Stimulated activated CD4-positive, alpha-beta T cell treated with anti-CD3 and anti-CD28 coated beads, Interleukin-12 subunit alpha, Interleukin-12 subunit beta, amount 100 ng/mL, for 4 hours (primary cell): ENCODE results near the gene MAML3.

Experiments
- DNase-seq: peaks from one replicate; pipeline ENCODE4 v3.0.0-alpha.2; 2020

The MAML3 gene

DNA sequence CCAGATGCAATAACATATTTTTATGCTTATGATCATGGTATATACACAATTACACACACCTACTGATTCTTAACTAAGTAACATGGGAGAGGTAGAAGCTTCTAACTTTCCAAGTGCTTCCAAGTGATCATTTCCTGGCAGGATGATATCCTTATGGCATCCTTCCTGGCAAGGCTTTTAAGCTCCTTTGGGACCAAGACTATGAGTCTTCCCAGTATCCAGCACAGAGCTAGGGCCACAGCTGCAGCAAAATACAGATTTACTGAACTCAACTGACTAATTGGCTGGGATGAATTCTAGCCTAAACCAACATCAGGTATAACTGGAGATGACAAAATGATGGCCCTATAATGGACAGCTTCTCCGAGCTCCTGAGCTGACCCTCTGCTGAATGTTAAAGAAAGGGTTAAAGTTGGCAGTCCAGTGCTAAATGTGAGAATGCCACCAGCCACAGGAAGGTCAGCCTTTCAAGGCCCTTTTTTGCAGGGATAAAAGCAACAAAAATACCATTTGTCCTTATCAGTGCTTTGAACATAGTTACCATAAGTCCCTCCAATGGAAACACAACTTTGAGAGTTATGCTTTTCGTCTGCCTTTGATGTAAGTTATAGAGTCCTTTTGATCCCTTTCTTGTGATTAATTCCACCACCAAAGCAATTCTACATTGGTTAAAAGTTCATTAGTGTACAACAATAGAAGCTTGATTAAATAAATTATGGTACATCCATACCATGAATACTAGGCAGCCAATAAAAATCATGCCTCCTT, 415.0 kb downstream of the MAML3 start:
- no peak for DNase-seq

DNA sequence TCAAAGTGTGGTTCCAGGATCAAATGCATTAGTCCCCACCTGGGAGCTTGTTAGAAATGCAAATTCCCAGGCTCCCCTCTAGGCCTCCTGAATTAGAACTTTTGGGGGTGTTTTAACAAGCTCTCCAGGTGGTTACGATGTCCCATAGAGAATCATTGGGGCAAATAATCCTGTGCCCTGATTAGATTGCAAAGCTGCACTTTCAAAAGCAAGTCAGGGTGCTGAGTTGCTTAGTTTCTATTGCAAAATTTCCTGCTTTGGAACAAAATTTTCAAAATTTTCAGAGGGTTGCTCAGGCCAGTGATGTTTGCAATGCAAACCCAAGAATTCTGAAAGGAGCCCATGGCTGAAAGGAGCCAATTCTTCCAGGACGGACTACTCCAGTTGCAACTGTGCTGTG, 417.3 kb downstream of the MAML3 start:
- DNase-seq = no peak

DNA sequence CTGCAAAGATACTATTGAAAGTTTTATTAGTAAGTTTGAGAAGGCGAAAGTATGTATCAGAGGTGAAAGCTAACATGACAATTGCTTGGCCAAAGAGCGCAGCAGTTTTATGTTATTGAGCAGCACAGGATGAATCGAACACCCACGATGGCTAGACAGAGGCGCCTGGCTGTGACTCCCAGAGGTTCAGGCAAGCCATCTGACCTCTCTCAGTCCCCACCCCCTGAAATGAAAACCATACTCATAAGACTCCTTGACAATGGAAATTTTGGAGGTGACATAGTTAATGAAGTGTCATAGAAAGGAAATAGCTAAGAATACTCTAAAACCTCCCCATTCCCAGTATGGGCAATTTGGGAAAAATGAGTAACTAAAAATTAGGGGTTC, 417.7 kb downstream of the MAML3 start:
- no peak for DNase-seq

DNA sequence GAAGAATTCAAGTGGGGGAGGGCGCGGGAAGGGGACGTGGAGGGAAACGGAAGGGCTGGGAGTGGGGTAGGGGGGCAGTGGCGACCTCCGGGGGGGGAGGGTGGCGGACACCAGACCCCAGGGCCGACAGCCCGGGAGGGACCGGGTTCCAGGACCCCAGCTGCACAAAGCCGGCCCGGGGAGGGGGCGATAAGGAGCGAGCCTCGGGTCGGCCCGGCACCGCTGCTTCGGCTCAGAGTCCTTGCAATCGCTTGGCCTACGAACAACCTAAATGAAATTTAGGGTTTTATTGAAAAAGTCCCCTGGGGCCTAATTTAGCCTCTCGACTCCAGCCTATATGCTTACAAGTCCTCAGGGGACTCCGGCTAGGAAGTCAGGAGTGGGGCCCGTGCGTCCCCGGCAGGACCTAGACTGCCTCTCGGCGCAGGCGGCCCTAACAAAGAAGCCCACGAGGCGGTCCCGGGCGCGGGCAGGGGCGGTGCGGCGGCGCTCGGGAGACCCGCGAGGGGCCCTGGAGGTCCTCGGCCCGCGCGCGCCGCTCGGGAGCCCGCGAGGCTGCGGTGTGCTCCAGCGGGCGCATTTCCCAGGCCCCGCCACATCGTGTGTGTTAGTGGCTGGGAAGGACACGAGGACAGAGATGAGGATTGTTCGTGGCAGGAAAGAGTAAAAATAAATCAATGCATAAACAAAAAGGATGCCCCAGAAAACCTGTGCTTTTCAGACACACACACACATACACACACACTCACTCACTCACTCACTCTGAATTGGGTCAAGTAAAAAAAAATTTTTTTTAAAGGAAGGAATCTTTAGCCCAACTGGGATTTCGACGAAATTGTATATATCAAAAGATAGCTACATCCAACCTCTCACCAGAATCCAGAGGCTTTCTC, 418.4 kb downstream of the MAML3 start:
- DNase-seq = peak; percentile 12

DNA sequence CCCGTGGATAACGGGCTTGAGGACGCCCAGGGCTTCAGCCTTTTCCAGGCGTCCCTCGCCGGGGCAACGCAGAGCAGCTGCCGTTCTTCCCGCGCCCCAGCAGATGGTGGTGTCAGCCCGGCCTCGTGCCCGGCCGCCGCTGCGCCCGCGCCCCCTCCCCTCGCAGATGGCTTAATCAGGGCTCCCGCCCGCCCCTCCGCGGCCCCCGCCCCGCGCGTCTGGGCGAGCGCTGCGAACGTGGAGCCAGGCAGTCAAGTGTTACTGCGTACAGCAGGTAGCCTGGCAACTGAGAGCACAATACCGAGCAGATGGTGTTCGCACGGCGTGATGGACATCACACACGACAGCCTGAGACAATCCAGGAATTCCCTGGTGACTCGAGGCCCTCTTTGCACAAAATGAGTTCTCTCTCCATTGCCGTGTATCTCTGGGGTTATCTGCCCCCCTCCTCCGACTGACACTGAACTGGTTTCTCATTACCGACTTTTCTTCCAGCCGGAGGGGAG, 419.1 kb downstream of the MAML3 start:
- DNase-seq = peak; percentile 54

DNA sequence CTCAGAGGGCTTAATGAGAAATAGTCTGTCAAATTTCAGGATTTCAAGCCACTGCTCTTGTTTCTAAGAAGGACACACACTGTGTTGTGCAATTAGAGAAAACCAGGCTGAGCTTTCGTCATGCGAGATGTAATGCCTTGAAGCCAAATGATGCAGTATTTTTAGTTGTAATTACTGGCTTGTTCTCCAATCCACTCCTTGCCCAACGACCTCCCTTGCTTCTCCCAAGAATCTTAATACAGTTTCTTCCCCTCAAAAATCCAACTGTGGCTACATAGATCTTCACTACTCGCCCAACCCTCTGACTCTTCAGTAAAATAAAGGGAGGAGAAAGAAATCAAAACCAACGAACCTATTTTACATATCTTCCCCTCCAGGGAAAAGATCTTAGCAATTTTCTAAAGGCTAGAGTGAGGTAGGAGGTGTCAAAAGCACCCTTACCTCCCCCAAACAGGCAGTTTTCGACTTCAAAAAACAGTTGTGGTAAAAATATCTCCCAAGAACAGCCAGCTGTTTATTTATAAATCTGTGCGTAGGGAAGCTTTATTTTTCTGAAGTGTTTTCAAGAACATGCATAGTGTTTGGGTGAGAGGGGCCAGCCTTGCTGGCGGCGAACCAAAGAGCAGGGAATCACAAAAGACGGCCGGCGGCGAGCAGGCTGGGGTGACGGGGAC, 419.6 kb downstream of the MAML3 start:
- DNase-seq = no peak

DNA sequence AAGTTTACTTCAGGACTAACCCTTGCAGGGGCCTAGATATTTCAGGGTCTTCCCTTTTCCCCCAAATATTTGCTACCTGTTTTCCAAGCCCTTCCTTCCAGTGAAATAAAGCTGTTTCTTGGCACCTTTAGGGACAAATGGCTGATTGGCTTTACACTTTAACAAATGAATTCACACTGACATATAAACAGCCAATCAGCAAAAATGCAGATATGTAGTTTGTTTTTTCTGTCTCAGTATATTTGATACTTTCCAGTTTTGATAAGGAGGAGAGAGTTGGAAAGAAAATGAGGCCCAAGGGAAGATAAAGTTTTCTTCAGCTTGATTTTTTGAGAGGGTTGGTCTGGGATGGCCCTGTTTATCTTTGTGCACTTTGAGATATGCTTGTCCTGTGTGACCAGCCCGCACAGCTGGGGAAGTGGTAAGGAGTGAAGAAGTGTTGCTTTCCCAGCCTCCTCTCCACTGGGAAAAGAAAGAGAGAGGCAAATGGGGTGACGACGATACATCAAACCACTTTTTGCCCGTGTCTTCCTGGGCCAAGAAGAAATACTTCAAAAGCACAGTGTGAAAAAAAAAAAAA, 420.9 kb downstream of the MAML3 start:
- DNase-seq = no peak

DNA sequence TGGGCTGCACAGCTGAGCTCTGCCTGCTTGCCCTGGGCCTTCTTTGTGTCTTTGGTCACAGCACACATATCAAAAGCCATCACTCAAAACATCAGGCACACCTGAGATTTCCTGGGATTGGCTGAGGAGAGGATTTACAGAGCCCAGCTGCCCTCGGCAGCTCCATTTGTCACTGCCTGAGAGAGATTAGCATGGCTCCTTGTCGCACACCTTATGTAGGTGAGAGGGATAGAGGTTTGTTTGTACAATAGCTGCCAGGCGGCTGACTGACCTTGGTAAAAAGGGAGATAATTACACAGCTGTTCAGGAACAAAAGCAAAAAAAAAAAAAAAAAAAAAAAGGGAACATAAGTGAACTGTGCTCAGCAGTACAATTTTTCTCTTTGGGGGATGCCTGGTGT, 425.1 kb downstream of the MAML3 start:
- DNase-seq = no peak

DNA sequence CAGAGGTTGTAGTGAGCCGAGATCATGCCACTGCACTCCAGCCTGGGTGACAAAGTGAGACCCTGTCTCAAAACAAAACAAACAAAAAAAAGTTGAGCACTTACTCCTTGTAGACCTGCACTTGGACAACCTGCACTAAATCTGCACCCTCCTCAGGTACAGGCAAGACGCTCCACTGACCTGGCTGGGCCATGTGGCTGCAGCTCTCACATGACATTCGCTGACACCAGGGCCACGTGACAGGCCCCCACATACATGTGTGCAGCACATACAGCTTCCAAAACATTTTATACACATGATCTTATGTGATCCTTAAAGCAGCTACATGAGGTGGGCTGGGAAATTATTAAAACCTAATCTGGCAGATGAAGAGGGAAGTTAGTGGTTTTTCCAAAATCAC, 425.8 kb downstream of the MAML3 start:
- DNase-seq = no peak

DNA sequence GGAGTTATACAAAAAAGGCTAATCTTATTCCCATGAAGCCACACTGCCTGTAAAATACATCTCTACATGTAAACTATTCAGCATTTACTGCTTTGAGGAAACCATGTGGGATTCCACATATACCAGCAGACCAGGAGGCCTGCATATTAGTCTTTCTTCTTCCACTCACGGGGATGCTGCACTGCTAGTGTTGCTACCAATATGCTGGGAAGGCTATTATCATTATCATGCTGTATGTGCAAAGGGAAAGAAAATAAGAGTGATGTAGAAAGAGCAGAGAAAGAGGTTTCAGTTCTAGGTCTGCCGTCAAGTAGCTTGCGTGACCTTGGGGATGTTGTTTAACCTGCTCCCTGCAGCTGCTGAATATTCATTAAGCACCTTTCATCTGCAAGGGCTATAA, 427.4 kb downstream of the MAML3 start:
- DNase-seq = no peak

DNA sequence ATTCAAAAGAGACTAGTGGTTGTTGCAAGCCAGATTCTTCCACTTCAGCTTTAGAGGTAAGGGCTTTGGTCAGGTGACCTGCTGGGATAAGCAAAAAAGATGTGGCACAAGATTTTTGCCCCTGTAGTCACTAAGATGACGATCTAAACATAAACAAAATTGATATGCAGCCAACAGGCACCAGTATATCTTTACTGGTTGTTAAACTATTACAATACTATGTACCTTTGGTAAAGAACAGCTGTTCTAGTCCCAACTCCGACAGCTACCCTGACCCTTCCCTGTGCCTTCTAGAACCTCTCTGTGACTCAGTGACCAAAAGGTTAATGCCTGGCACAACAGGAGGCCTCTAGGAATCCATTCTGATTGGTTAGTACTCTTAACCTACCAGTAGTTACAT, 428.7 kb downstream of the MAML3 start:
- no peak for DNase-seq

DNA sequence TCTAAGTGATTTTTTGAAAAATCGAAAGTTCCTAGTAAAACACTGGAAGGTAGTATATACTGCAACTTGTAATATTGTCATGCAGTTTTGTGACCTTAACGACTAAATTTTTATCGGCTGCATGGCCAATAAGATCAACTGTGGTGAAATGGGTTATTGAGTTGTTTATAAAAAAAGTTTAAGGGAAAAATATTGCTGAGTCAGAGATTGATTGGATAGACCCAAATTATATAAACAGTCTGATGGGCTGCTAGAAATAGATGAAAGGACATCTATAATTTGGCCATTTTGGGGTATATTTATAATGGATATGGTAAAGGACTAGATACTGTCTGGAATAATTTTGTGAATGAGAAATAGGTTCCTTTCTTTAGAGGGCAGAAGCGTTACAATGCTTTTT, 432.2 kb downstream of the MAML3 start:
- DNase-seq = no peak

DNA sequence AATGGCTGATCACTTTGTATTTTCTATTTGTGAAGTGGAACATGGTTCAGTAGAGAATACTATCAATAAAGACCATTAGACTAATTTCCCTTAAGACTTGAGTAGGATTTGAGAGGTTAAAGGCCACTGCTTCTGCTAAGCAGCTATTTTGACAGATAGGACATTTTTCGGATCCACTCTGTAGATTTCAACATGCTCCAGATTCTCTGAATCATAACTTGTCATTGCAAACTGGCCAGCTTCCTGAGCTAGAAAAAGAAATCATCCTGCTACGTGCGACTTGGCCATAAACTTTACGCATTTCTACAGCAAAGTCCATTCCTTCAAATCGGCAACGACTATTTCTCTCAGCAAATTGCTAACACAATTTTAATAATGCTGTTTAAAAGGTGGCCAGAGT, 433.2 kb downstream of the MAML3 start:
- DNase-seq = no peak

DNA sequence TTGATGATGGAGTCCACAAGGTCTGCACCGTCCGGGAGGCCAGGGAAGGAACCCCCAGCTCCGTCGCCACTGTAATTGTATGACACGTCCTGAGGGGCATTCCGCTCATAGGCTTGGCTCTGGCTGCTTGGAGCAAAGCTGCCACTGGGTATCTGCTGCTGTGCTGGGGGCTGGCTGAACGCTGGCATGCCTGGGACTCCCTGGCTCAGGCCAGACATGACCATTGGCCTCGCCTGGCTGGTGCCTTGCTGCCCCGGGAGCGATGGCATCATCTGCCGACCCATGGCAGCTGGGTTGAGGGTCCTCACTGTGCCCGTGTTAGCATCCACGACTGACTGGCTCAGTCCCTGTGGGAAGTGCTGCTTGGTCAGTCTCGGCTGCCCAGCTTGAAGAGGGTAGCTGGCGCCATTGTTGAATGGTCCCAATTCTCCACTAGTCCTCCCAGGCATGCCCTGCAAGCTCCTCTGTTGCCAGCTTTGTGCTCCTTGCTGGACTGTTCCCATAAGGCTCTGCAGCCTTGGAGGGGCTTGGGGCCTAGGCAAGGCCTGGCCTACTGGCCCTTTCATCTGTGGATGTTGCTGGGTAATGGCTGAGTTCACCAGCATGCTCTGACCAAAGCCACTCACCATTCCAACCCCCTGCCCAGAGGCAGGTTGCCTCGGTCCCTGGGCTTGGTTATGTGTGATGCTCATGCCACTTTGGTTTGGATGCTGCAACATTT, 434.4 kb downstream of the MAML3 start:
- DNase-seq = no peak

DNA sequence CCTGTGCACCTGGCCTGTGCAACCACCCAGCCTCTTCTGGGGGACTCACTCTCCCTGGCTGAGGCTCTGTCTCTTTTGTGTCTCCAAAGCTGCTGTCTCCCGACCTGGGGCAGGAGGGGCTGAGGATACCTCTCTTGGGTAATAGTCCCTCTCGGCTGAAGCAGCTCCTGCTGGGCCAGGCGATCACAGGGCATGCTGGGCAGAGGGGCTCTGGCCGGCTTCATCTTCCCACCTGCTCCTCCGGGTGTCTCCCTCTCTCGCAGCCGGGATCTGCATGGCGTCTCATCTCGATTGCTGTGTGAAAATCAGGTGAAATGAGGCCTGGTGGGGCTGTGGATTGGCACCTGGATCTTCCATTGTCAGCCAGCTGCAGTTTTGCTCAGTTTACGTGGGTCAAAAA, 435.2 kb downstream of the MAML3 start:
- DNase-seq = no peak

DNA sequence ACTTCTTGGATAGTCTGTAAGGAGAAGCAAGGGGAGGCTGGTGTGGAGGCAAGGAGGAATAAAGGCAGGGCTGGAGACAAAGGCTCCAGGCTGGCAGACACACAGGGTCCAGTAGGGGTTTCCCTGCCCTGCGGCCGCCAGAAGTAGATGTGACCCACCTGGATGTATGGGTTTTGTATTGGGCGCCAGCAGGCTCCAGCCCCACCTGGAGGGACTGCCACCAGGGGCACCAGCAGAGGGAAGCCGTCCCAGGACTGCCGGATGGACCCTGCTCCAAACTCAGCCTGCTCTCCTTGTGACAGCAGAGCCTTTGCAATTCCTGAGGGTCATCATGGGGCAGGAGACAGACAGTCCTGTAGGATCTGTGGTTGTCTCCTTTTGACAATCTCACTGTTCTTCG, 435.6 kb downstream of the MAML3 start:
- DNase-seq = no peak

DNA sequence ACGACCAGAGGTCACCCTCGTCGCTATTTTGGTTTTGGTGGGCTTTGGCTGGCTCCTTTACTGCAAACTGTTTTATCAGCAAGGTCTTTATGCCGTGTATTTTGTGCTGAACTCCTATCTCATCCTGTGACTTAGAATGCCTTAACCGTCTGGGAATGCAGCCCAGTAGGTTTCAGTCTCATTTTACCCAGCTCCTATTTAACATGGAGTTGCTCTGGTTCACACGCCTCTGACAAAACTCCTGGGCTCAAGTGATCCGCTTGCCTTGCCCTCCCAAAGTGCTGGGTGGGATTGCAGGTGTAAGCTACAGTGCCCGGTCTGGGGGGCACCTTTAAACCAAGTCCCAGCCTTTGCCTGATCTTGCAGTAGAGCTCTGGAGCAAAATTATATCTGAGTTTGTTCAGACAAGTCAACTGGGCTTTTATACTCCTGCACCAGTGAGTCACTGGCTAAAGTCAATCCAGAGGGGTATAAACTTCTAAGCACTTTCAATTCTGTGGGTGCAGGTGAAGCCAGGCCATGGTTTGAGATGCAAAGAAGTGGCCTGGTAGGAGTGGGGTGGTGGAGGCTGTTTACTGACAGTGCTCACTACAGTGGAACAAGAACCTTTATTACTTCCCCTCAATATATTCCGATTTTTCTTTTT, 438.1 kb downstream of the MAML3 start:
- no peak for DNase-seq

DNA sequence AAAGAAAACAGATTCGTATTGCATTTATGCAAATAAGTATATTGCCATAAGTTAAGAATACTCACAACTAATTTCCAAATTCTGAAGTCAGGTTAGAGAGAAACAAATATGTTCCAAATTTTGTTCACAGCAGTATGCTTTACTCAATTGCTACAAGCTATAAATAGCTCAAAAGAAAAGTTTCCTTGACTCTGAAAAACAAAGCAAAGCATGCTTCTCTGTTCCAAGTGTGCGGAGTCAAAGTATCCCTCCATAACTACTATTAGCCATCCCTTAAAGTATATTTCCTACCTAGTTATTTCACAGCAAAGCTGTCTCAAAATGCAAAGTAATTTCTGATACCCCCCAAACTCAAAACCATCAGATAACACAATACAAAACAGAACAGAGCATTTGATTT, 441.1 kb downstream of the MAML3 start:
- no peak for DNase-seq

DNA sequence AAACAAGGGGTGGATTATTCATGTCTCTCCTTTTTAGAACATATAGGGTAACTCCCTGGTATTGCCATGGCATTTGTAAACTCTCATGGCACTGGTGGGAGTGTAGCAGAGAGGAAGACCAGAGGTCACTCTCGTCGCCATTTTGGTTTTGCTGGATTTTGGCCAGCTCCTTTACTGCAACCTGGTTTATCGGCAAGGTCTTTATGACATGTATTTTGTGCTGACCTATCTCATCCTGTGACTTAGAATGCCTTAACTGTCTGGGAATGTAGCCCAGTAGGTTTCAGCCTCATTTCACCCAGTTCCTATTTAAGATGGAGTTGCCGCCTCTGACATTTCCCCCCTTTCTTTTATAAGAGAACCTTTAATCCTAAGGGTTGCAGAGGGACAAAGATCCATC, 442.5 kb downstream of the MAML3 start:
- no peak for DNase-seq

DNA sequence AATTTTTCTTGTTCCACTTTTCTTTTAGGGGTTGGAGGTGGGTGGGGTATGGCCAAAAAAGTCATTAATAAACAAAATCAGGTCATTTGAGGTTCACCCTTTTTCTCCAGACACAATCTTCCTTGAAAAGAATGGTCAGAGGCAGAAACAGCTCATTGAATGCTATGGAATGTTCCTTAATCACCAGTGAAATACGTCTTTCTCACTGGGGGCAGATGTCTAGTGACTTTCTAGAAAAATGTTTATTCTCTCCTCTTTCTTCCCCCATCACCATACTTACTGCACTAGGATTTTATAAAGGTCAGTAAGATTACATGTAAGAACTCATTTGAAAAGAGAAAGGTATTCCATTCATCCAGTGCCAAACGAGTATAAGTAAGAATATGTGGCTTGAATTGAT, 443.9 kb downstream of the MAML3 start:
- no peak for DNase-seq

DNA sequence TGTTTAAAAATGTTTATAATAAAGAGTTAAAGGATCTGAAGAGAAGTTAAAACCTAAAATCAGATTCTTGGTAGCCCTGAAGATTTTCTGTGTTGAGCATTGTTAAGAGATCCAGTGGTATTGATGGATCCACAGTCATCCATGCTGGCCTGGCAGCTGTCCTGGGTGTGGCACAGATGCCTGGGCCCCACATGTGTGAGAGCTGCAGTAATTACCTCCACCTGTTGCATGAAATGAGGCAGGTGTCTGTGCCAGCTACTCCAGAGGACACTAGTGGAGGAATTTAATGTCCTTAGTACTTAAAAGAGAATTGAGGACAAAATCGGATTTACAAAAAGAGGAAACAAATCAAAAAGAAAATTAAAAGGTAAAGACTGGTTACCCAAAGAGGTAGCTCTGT, 444.3 kb downstream of the MAML3 start:
- no peak for DNase-seq

DNA sequence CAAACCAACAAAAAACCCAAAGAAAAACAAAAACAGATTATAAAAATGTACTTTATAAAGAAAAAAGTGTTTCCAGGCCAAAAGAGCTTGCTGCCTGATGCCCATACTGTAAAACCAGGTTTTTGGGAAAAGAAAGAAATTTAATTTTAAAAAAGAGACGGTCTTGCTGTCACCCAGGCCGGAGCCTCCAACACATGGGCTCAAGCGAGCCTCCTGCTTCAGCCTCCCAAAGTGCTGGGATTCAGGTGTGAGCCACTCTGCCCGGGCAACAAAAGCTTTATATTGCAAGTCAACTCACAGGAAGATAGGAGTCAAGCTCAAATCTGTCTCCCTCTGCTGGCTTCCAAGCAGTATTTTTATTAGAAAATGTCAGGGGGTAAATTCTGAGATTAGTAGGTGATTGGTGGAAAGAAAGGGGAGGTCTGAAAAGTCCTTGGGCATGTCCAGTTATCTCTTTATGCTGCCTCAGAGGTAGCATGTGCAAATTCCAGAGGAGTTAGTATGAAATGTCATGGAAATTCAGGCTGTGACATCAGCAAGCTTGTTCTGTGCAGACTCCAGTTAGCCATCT, 449.0 kb downstream of the MAML3 start:
- no peak for DNase-seq
